HepG2 (cell line): ENCODE data around the gene OGG1. TPM values are rescaled to one million over a fixed set of nuclear protein-coding genes. Genes with fewer than 3 reads are reported as not detected.

ENCODE experiments used
- ARID5B ChIP-seq: IDR thresholded peaks from 2 replicates; pipeline ENCODE4 v1.4.0; 2020; ENCODE audit warnings: mild to moderate bottlenecking, missing genetic modification reagents
- BORCS8-MEF2B ChIP-seq: sonication (generic); formaldehyde crosslinking; IDR thresholded peaks from 2 replicates; pipeline ENCODE4 v1.8.0; 2022; ENCODE audit warnings: mild to moderate bottlenecking, missing genetic modification reagents
- EP300 ChIP-seq, 3 experiments: sonication (generic) in 1 of 3; formaldehyde crosslinking in 1 of 3; IDR thresholded peaks; 2 replicates each; pipeline versions ENCODE4 v1.5.1 to v1.6.1; 2011 to 2020; ENCODE audit warnings: low read depth in 2 of 3, low read length in 2 of 3, borderline replicate concordance in 1 of 3, improper control_type of control experiment in 1 of 3, mild to moderate bottlenecking in 1 of 3, missing genetic modification reagents in 1 of 3, moderate library complexity in 1 of 3
- ETV5 ChIP-seq: IDR thresholded peaks from 2 replicates; pipeline ENCODE4 v1.6.1; 2018; ENCODE audit warnings: missing biosample characterization, missing genetic modification reagents, inconsistent platforms, borderline replicate concordance
- FOSL1 ChIP-seq: sonication (generic); formaldehyde crosslinking; IDR thresholded peaks from 2 replicates; pipeline ENCODE4 v1.9.0; 2021; ENCODE audit warnings: missing genetic modification reagents, borderline replicate concordance
- HOXA9 ChIP-seq: sonication (generic); formaldehyde crosslinking; IDR thresholded peaks from 2 replicates; pipeline ENCODE4 v1.8.1; 2022; ENCODE audit warnings: missing genetic modification reagents, mild to moderate bottlenecking, moderate library complexity, borderline replicate concordance
- KAT7 ChIP-seq: IDR thresholded peaks from 2 replicates; pipeline ENCODE4 v1.6.1; 2018; ENCODE audit warnings: borderline replicate concordance, missing compliant biosample characterization
- MLLT10 ChIP-seq: sonication (generic); formaldehyde crosslinking; IDR thresholded peaks from 2 replicates; pipeline ENCODE4 v1.4.0; 2020; ENCODE audit warnings: missing genetic modification reagents
- PPARG ChIP-seq: conservative IDR thresholded peaks from 2 replicates; pipeline ENCODE4 v1.6.1; 2016; ENCODE audit warnings: missing biosample characterization, missing genetic modification reagents
- RBAK ChIP-seq: sonication (generic); formaldehyde crosslinking; IDR thresholded peaks from 2 replicates; pipeline ENCODE4 v1.5.1; 2020; ENCODE audit warnings: mild to moderate bottlenecking, missing genetic modification reagents
- RFX5 ChIP-seq: IDR thresholded peaks from 2 replicates; pipeline ENCODE4 v1.6.1; 2011; ENCODE audit warnings: low read depth, low read length, improper control_type of control experiment
- SRF ChIP-seq: IDR thresholded peaks from 2 replicates; pipeline ENCODE4 v1.6.1; 2011; ENCODE audit warnings: mild to moderate bottlenecking, low read depth, low read length, moderate library complexity
- STAG1 ChIP-seq: sonication (generic); formaldehyde crosslinking; IDR thresholded peaks from 2 replicates; pipeline ENCODE4 v1.4.0; 2020; ENCODE audit warnings: missing genetic modification reagents
- ZC3H13 ChIP-seq: sonication (generic); formaldehyde crosslinking; IDR thresholded peaks from 2 replicates; pipeline ENCODE4 v1.8.1; 2023; ENCODE audit warnings: mild to moderate bottlenecking, missing genetic modification reagents, moderate library complexity
- ZFP41 ChIP-seq: sonication (generic); formaldehyde crosslinking; IDR thresholded peaks from 2 replicates; pipeline ENCODE4 v1.4.0; 2020; ENCODE audit warnings: mild to moderate bottlenecking, missing genetic modification reagents, borderline replicate concordance
- ZNF382 ChIP-seq: sonication (generic); formaldehyde crosslinking; IDR thresholded peaks from 2 replicates; pipeline ENCODE4 v1.5.0; 2020; ENCODE audit warnings: missing genetic modification reagents, mild to moderate bottlenecking, borderline replicate concordance
- ZNF556 ChIP-seq: sonication (generic); formaldehyde crosslinking; IDR thresholded peaks from 2 replicates; pipeline ENCODE4 v1.4.0; 2020; ENCODE audit warnings: mild to moderate bottlenecking, missing genetic modification reagents, borderline replicate concordance
- polyA plus RNA-seq, 8 experiments: library from polyadenylated mRNA; depleted of rRNA in 3 of 8; stranded (reverse) in 7 of 8; unstranded in 1 of 8; fragments of >200 nt; fragmentation: Illumina TruSeq in 4 of 8; extraction: Trizol in 4 of 8; gene quantifications; 2 replicates each; pipeline versions ENCODE4 v1.2.1 to v1.2.3, GENCODE V29; 2011 to 2016; ENCODE audit warnings: low read depth in 4 of 8, missing spikeins in 1 of 8, mixed read lengths in 1 of 8; ENCODE audit not compliant: insufficient read depth in 1 of 8
- total RNA-seq, 5 experiments: library from RNA; depleted of rRNA; stranded (reverse); fragments of >200 nt; fragmentation: Illumina TruSeq; extraction: Trizol; gene quantifications; 2 replicates each; pipeline ENCODE4 v1.2.3, GENCODE V29; 2016; ENCODE audit warnings: low read depth in 1 of 5
- TF ChIP-seq, protein P1 (sequence below): sonication (generic); formaldehyde crosslinking; IDR thresholded peaks from 2 replicates; pipeline ENCODE4 v1.5.0; 2020; ENCODE audit warnings: mild to moderate bottlenecking, missing genetic modification reagents
- TF ChIP-seq, protein P2 (sequence below): IDR thresholded peaks from 2 replicates; pipeline ENCODE4 v1.6.1; 2016; ENCODE audit warnings: low read depth, borderline replicate concordance
- TF ChIP-seq, protein P3 (sequence below): IDR thresholded peaks from 2 replicates; pipeline ENCODE4 v1.6.1; 2016; ENCODE audit warnings: mild to moderate bottlenecking

Gene OGG1
- total and polyA plus RNA-seq, 2 of the 13 experiments (the other 11 are each of a cell fraction or from before 2014, with no cell fraction given) = 28.7 to 33.2 TPM

- TF ChIP-seq, protein P1, sequence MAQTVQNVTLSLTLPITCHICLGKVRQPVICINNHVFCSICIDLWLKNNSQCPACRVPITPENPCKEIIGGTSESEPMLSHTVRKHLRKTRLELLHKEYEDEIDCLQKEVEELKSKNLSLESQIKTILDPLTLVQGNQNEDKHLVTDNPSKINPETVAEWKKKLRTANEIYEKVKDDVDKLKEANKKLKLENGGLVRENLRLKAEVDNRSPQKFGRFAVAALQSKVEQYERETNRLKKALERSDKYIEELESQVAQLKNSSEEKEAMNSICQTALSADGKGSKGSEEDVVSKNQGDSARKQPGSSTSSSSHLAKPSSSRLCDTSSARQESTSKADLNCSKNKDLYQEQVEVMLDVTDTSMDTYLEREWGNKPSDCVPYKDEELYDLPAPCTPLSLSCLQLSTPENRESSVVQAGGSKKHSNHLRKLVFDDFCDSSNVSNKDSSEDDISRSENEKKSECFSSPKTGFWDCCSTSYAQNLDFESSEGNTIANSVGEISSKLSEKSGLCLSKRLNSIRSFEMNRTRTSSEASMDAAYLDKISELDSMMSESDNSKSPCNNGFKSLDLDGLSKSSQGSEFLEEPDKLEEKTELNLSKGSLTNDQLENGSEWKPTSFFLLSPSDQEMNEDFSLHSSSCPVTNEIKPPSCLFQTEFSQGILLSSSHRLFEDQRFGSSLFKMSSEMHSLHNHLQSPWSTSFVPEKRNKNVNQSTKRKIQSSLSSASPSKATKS (CRISPR knock-in tag) = no peak
- TF ChIP-seq ARID5B = no peak
- no peak for TF ChIP-seq EP300 (IDR thresholded peaks at IDR 0.05; ENCODE audit: low read depth in 2 of 2, low read length in 2 of 2)
- TF ChIP-seq EP300 (CRISPR knock-in tag; IDR thresholded peaks at IDR 0.05; ENCODE audit: borderline replicate concordance) = no peak
- TF ChIP-seq ETV5 (CRISPR knock-in tag) = peak; percentile 95
- TF ChIP-seq, protein P2, sequence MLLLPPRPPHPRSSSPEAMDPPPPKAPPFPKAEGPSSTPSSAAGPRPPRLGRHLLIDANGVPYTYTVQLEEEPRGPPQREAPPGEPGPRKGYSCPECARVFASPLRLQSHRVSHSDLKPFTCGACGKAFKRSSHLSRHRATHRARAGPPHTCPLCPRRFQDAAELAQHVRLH (CRISPR knock-in tag) = no peak; the same call in 1 of the 2 replicates
- no peak for TF ChIP-seq ZNF382 (CRISPR knock-in tag)
- peak; percentile 62; the same call in 1 of the 2 replicates for TF ChIP-seq PPARG (CRISPR knock-in tag)
- TF ChIP-seq, protein P3, sequence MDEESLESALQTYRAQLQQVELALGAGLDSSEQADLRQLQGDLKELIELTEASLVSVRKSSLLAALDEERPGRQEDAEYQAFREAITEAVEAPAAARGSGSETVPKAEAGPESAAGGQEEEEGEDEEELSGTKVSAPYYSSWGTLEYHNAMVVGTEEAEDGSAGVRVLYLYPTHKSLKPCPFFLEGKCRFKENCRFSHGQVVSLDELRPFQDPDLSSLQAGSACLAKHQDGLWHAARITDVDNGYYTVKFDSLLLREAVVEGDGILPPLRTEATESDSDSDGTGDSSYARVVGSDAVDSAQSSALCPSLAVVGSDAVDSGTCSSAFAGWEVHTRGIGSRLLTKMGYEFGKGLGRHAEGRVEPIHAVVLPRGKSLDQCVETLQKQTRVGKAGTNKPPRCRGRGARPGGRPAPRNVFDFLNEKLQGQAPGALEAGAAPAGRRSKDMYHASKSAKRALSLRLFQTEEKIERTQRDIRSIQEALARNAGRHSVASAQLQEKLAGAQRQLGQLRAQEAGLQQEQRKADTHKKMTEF (CRISPR knock-in tag) = peak; percentile 53; the same call in 1 of the 2 replicates
- no peak for TF ChIP-seq RFX5
- no peak for TF ChIP-seq ZC3H13 (CRISPR knock-in tag)
- no peak for TF ChIP-seq BORCS8-MEF2B (CRISPR knock-in tag)
- no peak for TF ChIP-seq STAG1
- no peak for TF ChIP-seq KAT7 (CRISPR knock-in tag)
- TF ChIP-seq ZFP41 (CRISPR knock-in tag) = no peak
- TF ChIP-seq MLLT10 (CRISPR knock-in tag) = no peak
- TF ChIP-seq FOSL1 (CRISPR knock-in tag) = no peak
- TF ChIP-seq SRF = peak; percentile 96
- TF ChIP-seq RBAK (CRISPR knock-in tag) = no peak
- TF ChIP-seq ZNF556 (CRISPR knock-in tag) = peak; percentile 67; the same call in 1 of the 2 replicates
- TF ChIP-seq HOXA9 (CRISPR knock-in tag) = peak; percentile 35; the same call in 1 of the 2 replicates
Measured at GRCh38 chr3:9792405-9793160, 42.8 kb downstream of the OGG1 start, which contains the start of the genes ARPC4 and TADA3 (continued).
